B cell (primary cell): Measurements from ENCODE around the gene RIN3. TPM values are rescaled to one million over a fixed set of nuclear protein-coding genes. Genes with fewer than 3 reads are reported as not detected.

Experiments used
- ATAC-seq: fragments of 200-7000 bp; cut with Tn5 transposase; one replicate; pipeline ENCODE4 v1.10.0; 2021; ENCODE audit warnings: low read depth, mild to moderate bottlenecking, moderate number of reproducible peaks, moderate library complexity
- CTCF ChIA-PET: fragments of 350-600 bp; sonication (Branson Sonifier 250); formaldehyde crosslinking; loops from one replicate; lab custom pipeline; 2021; ENCODE audit warnings: antibody characterized with exemption, inconsistent platforms; lab: Charles Lee
- POLR2A ChIA-PET: fragments of 350-600 bp; sonication (Branson Sonifier 250); formaldehyde crosslinking; loops from one replicate; lab custom pipeline; 2021; ENCODE audit warnings: antibody characterized with exemption; lab: Charles Lee
- DNase-seq: peaks from one replicate; pipeline ENCODE4 v3.0.0; 2013
- H2AFZ ChIP-seq: 2 replicates; pipeline ENCODE4 v1.6.1; 2012; ENCODE audit warnings: mild to moderate bottlenecking, low read depth, low read length; ENCODE audit not compliant: insufficient read depth, poor library complexity, severe bottlenecking
- H3K27ac ChIP-seq, 2 donors: 1 replicate in 1 of 2; 2 replicates in 1 of 2; pipeline ENCODE4 v1.5.1; 2012 to 2013; ENCODE audit warnings: low read length in 2 of 2, mild to moderate bottlenecking in 2 of 2, moderate library complexity in 1 of 2
- H3K27me3 ChIP-seq, 4 experiments: fragments of 200-600 bp in 1 of 4; sonication (generic) in 1 of 4; replicated peaks in 1 of 4; 1 replicate in 2 of 4; 2 replicates in 2 of 4; pipeline versions ENCODE4 v1.6.1 to v1.7.0; 2013 to 2016; ENCODE audit warnings: low read length in 3 of 4, mild to moderate bottlenecking in 2 of 4, mixed read lengths in 1 of 4, moderate library complexity in 1 of 4; ENCODE audit not compliant: insufficient read depth in 4 of 4, control insufficient read depth in 3 of 4; ENCODE audit errors: control extremely low read depth in 1 of 4
- H3K36me3 ChIP-seq, 2 experiments: replicated peaks in 1 of 2; 1 replicate in 1 of 2; 2 replicates in 1 of 2; pipeline versions ENCODE4 v1.6.1 to v1.7.1; 2013; ENCODE audit warnings: low read length in 1 of 2; ENCODE audit not compliant: insufficient read depth in 2 of 2, control insufficient read depth in 1 of 2; ENCODE audit errors: control extremely low read depth in 1 of 2, extremely low read depth in 1 of 2
- H3K4me1 ChIP-seq, 2 donors: fragments of 200-600 bp in 1 of 2; sonication (generic) in 1 of 2; 1 replicate in 1 of 2; 2 replicates in 1 of 2; pipeline versions ENCODE4 v1.5.1 to v1.6.1; 2013 to 2017; ENCODE audit warnings: low read length in 2 of 2; ENCODE audit not compliant: control insufficient read depth in 2 of 2, insufficient read depth in 2 of 2
- H3K4me2 ChIP-seq: replicated peaks from 2 replicates; pipeline ENCODE3; 2012; ENCODE audit warnings: mild to moderate bottlenecking, low read depth, low read length; ENCODE audit not compliant: poor library complexity, severe bottlenecking
- H3K4me3 ChIP-seq, 5 experiments: fragments of 200-600 bp in 1 of 5; sonication (generic) in 1 of 5; 1 replicate in 3 of 5; 2 replicates in 2 of 5; pipeline versions ENCODE4 v1.5.1 to v1.7.0; 2011 to 2016; ENCODE audit warnings: low read length in 4 of 5, mild to moderate bottlenecking in 4 of 5, low read depth in 2 of 5, control low read depth in 1 of 5, moderate library complexity in 1 of 5; ENCODE audit not compliant: insufficient read depth in 1 of 5; ENCODE audit errors: control extremely low read depth in 1 of 5, extremely low read depth in 1 of 5
- H3K79me2 ChIP-seq: fragments of 200-600 bp; sonication (generic); one replicate; pipeline ENCODE4 v1.6.0; 2016; ENCODE audit warnings: low read length; ENCODE audit not compliant: control insufficient read depth, insufficient read depth
- H3K9ac ChIP-seq: fragments of 200-600 bp; sonication (generic); 2 replicates; pipeline ENCODE4 v1.6.1; 2017; ENCODE audit warnings: mild to moderate bottlenecking, low read length, moderate library complexity
- H3K9me3 ChIP-seq, 3 donors: one replicate each; pipeline versions ENCODE4 v1.6.1 to v1.7.1; 2013; ENCODE audit warnings: low read length in 2 of 3; ENCODE audit not compliant: control insufficient read depth in 2 of 3, insufficient read depth in 1 of 3; ENCODE audit errors: control extremely low read depth in 1 of 3
- H4K20me1 ChIP-seq: 2 replicates; pipeline ENCODE4 v1.6.0; 2012; ENCODE audit warnings: mild to moderate bottlenecking, low read length; ENCODE audit not compliant: insufficient read depth, control insufficient read depth, poor library complexity, severe bottlenecking
- H3K27ac Mint-ChIP-seq: one replicate; pipeline ENCODE4 v1.8.0; 2021; ENCODE audit warnings: mixed read lengths
- H3K27me3 Mint-ChIP-seq: one replicate; pipeline ENCODE4 v1.8.0; 2021; ENCODE audit warnings: mixed read lengths
- H3K4me1 Mint-ChIP-seq: one replicate; pipeline ENCODE4 v1.8.0; 2021; ENCODE audit warnings: mixed read lengths
- H3K4me3 Mint-ChIP-seq: one replicate; pipeline ENCODE4 v1.8.0; 2021; ENCODE audit warnings: mixed read lengths
- H3K9me3 Mint-ChIP-seq: one replicate; pipeline ENCODE4 v1.8.0; 2022; ENCODE audit warnings: mixed read lengths; ENCODE audit not compliant: insufficient read depth
- CTCF ChIP-seq: fragments of 200-600 bp; IDR thresholded peaks from one replicate; pipeline ENCODE4 v1.8.0; 2022; ENCODE audit warnings: antibody characterized with exemption, mild to moderate bottlenecking
- EZH2 ChIP-seq: IDR thresholded peaks from 2 replicates; pipeline ENCODE4 v1.6.1; 2012; ENCODE audit warnings: borderline replicate concordance, low read depth, mild to moderate bottlenecking, moderate library complexity, low read length; ENCODE audit not compliant: insufficient read depth, poor library complexity, severe bottlenecking
- WGBS: methylation state at CpG from one replicate; pipeline ENCODE4 v1.1.5; 2013; ENCODE audit warnings: missing lambda C conversion rate; ENCODE audit not compliant: insufficient coverage; 5-methylcytosine and 5-hydroxymethylcytosine counted together
- intact Hi-C: fragments of 100-400 bp; cut with micrococcal nuclease; formaldehyde crosslinking; loops from one replicate; pipeline ENCODE4 v1.10.0; 2022
- polyA plus RNA-seq: library from polyadenylated mRNA; depleted of rRNA; stranded (reverse); fragments of >200 nt; gene quantifications from 2 replicates; pipeline ENCODE4 v1.2.3, GENCODE V29; 2012
- total RNA-seq, 2 donors: library from RNA; stranded (reverse); fragments of 120-200 nt in 1 of 2; gene quantifications; 1 replicate in 1 of 2; 2 replicates in 1 of 2; pipeline versions ENCODE4 v1.2.3 to v1.2.4, GENCODE V29; 2013 to 2022

Gene RIN3
- total and polyA plus RNA-seq, 2 donors (not counting 1 experiment from before 2014, with no cell fraction given), result 62.1 to 123 TPM

GRCh38 chr14:92557544-92557912 is 43.9 kb downstream of the RIN3 start:
- Histone ChIP-seq H3K9ac (no peak overlapping the region), H3K79me2 (peaks cover 29% of the 10 kb centered on the region), H3K27ac (no peak overlapping the region), H3K4me1 (peaks cover 27% of the 10 kb centered on the region in 2 donors), H3K4me3 (no peak overlapping the region), H3K36me3 (peaks cover 0 to 32% of the 10 kb centered on the region in 2 experiments), H3K9me3 (no peaks in the 10 kb centered on the region), H3K27me3 (peaks cover 0 to 16% (median 3%) of the 10 kb centered on the region in 4 experiments), H2AFZ (no peak overlapping the region), H3K4me2 (no peak overlapping the region), H4K20me1 (peaks cover 17% of the 10 kb centered on the region)
- Mint-ChIP-seq H3K27me3 (peaks cover 17% of the 10 kb centered on the region), H3K4me3 (no peak overlapping the region), H3K9me3 (no peaks in the 10 kb centered on the region), H3K27ac (no peak overlapping the region), H3K4me1 (peaks cover 26% of the 10 kb centered on the region)
- TF ChIP-seq CTCF (no peak), EZH2 (no peak)
- WGBS, result 95% methylated on average over 4 of the region's 4 CpGs
- DNase-seq (no peak), ATAC-seq (no peak)
- intact Hi-C loops, result loop anchor here (10.0 kb wide), 2 partner anchors 57 to 227 kb away; no protein-coding TSS in a partner anchor
- ChIA-PET POLR2A (no interaction called here), CTCF (interaction anchor here (0.6 kb wide), 1 partner anchor 13 kb away, joined by 3 read pairs; no protein-coding TSS in a partner anchor)

- H3K27me3 ChIP-seq, result peaks cover 0 to 10% (median 3%) of the 10 kb centered on the region in 4 experiments
- H4K20me1 ChIP-seq, result peaks cover 9% of the 10 kb centered on the region
- no peak overlapping the region for H3K4me3 ChIP-seq
- H3K4me1 ChIP-seq, result peaks cover 22 to 23% of the 10 kb centered on the region in 2 donors
- intact Hi-C loops, result loop anchor here (10.0 kb wide), 2 partner anchors 56 to 226 kb away; no protein-coding TSS in a partner anchor
- no CpG with 5 or more reads among the region's 1 CpG for WGBS
- no peak for TF ChIP-seq CTCF
- no peak for TF ChIP-seq EZH2
- H3K27me3 Mint-ChIP-seq, result peaks cover 9% of the 10 kb centered on the region
- POLR2A ChIA-PET, result no interaction called here
- no peak overlapping the region for H3K27ac Mint-ChIP-seq
- H3K4me3 Mint-ChIP-seq, result no peak overlapping the region
- CTCF ChIA-PET, result interaction anchor here (0.9 kb wide), 1 partner anchor 19 kb away, joined by 3 read pairs; no protein-coding TSS in a partner anchor
- H2AFZ ChIP-seq, result no peak overlapping the region
- peaks cover 26% of the 10 kb centered on the region for H3K4me1 Mint-ChIP-seq
- peaks cover 0 to 32% of the 10 kb centered on the region in 2 experiments for H3K36me3 ChIP-seq
- no peaks in the 10 kb centered on the region for H3K9me3 ChIP-seq
- H3K9me3 Mint-ChIP-seq, result no peaks in the 10 kb centered on the region
- DNase-seq (no peak), ATAC-seq (no peak)
- no peak overlapping the region for H3K4me2 ChIP-seq
- H3K27ac ChIP-seq, result no peak overlapping the region
- peaks cover 22% of the 10 kb centered on the region for H3K79me2 ChIP-seq
- no peak overlapping the region for H3K9ac ChIP-seq
These were observed 44.7 kb downstream of the RIN3 start for GRCh38 chr14:92558319-92558718.
